ES-I3 (cell line): ENCODE results near the gene C2orf68.
A peak's percentile ranks its signal among the peaks of the same experiment; 100 is the strongest.
"Not testable (repeated sequence)": the region's sequence is repeated elsewhere in the genome, so short reads cannot be mapped to it uniquely, and the experiment has no call there.

Experiments
- H3K36me3 ChIP-seq: 2 replicates; pipeline ENCODE4 v1.6.1; 2013; ENCODE audit warnings: mild to moderate bottlenecking, low read length, control low read depth, moderate library complexity; ENCODE audit not compliant: insufficient read depth
- H3K4me1 ChIP-seq: 2 replicates; pipeline ENCODE4 v1.6.1; 2013; ENCODE audit warnings: mild to moderate bottlenecking, control low read depth, low read length; ENCODE audit not compliant: insufficient read depth
- H3K9ac ChIP-seq: 2 replicates; pipeline ENCODE4 v1.6.1; 2013; ENCODE audit warnings: low read depth, mild to moderate bottlenecking, low read length, moderate library complexity
- H3K9me3 ChIP-seq: 2 replicates; pipeline ENCODE4 v1.6.1; 2013; ENCODE audit warnings: mild to moderate bottlenecking, low read length, moderate library complexity; ENCODE audit not compliant: control insufficient read depth, insufficient read depth

C2orf68 gene

GRCh38 chr2:85599468-85600234, 12.2 kb downstream of the C2orf68 start:
- no peaks in the 10 kb centered on the region for H3K9me3 ChIP-seq
- no peak overlapping the region for H3K9ac ChIP-seq
- H3K36me3 ChIP-seq, result peaks cover 2% of the 10 kb centered on the region; the same call in 1 of the 2 replicates
- peaks cover 3% of the 10 kb centered on the region; the same call in 1 of the 2 replicates for H3K4me1 ChIP-seq

- Histone ChIP-seq H3K9ac (no peak overlapping the region), H3K4me1 (no peaks in the 10 kb centered on the region), H3K9me3 (no peaks in the 10 kb centered on the region), H3K36me3 (peaks cover 2% of the 10 kb centered on the region; the same call in 1 of the 2 replicates)
Measured at GRCh38 chr2:85598594-85599340, 13.1 kb downstream of the C2orf68 start.

- peaks cover 2% of the 10 kb centered on the region; the same call in 1 of the 2 replicates for H3K36me3 ChIP-seq
- H3K9me3 ChIP-seq, result no peaks in the 10 kb centered on the region
- no peak overlapping the region for H3K9ac ChIP-seq
- no peaks in the 10 kb centered on the region for H3K4me1 ChIP-seq
Measured at GRCh38 chr2:85597241-85597640, 14.6 kb downstream of the C2orf68 start.

DNA sequence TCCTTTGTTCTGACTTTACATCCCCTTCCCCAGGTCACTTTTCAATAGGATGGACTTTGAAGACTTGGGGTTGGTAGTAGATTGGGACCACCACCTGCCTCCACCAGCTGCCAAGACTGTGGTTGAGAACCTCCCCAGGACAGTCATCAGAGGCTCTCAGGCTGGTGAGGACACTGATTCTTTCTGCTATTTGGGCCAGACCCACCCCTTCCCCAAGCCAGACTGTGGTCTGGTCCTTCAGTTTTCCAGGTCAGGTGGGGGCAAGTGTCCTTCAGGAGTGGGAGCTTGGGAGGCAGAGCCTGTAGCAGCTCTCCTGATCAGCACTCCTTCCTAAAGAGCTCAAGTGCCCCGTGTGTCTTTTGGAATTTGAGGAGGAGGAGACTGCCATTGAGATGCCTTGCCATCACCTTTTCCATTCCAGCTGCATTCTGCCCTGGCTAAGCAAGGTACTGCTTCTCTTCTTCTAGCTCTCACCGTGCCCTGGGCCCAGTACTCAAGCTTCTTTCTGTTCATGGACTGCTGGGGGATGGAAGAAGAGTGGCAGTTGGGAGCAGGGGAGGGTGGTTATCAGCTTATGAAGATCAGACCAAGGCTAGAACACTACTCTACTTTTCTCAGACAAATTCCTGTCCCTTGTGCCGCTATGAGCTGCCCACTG, 15.3 kb downstream of the C2orf68 start:
- Histone ChIP-seq H3K36me3 (peaks cover 2% of the 10 kb centered on the region; the same call in 1 of the 2 replicates), H3K4me1 (no peaks in the 10 kb centered on the region), H3K9me3 (no peaks in the 10 kb centered on the region), H3K9ac (peak overlapping the region; percentile 75; the same call in 1 of the 2 replicates)

- peaks cover 2% of the 10 kb centered on the region; the same call in 1 of the 2 replicates for H3K36me3 ChIP-seq
- peak overlapping the region; percentile 75 for H3K9ac ChIP-seq
- H3K9me3 ChIP-seq, result no peaks in the 10 kb centered on the region
- H3K4me1 ChIP-seq, result no peaks in the 10 kb centered on the region
Measured at GRCh38 chr2:85596026-85596333, 15.9 kb downstream of the C2orf68 start.

- no peaks in the 10 kb centered on the region for H3K9me3 ChIP-seq
- H3K36me3 ChIP-seq, result peaks cover 2% of the 10 kb centered on the region; the same call in 1 of the 2 replicates
- H3K9ac ChIP-seq, result peak within 1 kb of the TSS; percentile 75
- H3K4me1 ChIP-seq, result no peaks in the 10 kb centered on the region
Measured at GRCh38 chr2:85595301-85596025, 16.4 kb downstream of the C2orf68 start, which contains the start of gene RNF181. RNF181 (plus strand) TSS chr2:85595745; CDS start chr2:85595764, 19 bp downstream.

GRCh38 chr2:85594715-85595300, 17.1 kb downstream of the C2orf68 start:
- Histone ChIP-seq H3K9me3 (no peaks in the 10 kb centered on the region), H3K4me1 (no peaks in the 10 kb centered on the region), H3K9ac (peak overlapping the region; percentile 75), H3K36me3 (peaks cover 2% of the 10 kb centered on the region; the same call in 1 of the 2 replicates)

GRCh38 chr2:85593023-85593422, 18.8 kb downstream of the C2orf68 start:
- no peaks in the 10 kb centered on the region for H3K4me1 ChIP-seq
- H3K9ac ChIP-seq, result no peak overlapping the region

GRCh38 chr2:85592299-85592698, 19.6 kb downstream of the C2orf68 start:
- not testable (repeated sequence) for H3K9me3 ChIP-seq, H3K4me1 ChIP-seq, H3K36me3 ChIP-seq, H3K9ac ChIP-seq

More at GRCh38 chr2:85593023-85593422, 18.8 kb downstream of the C2orf68 start:
- Histone ChIP-seq H3K9me3 (no peaks in the 10 kb centered on the region), H3K36me3 (peaks cover 2% of the 10 kb centered on the region; the same call in 1 of the 2 replicates)

GRCh38 chr2:85591563-85591962, 20.3 kb downstream of the C2orf68 start:
- no peak overlapping the region for H3K9ac ChIP-seq
- H3K36me3 ChIP-seq, result no peaks in the 10 kb centered on the region

DNA sequence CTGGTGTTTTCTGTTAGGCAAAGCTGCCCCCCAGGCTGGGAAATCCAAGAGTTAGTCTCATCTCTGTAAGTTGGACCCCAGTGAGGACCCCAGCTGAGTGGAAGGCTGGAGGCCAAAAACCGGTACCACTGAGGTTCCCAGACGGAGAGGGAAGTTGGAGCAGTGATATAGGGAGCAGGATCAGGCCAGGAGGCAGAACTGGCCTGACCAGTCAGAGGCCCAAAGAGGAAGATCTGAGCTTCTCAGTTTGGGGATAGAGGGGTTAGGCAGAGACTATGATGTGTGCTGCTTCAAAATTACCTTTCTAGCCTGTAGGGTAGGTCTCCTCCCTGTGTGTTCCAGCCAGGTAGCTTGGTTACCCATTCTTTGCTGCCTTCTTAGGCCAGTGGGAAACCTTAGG, 20.9 kb downstream of the C2orf68 start:
- Histone ChIP-seq H3K36me3 (no peaks in the 10 kb centered on the region), H3K4me1 (peaks cover under 1% of the 10 kb centered on the region), H3K9me3 (no peaks in the 10 kb centered on the region), H3K9ac (no peak overlapping the region)

More at GRCh38 chr2:85591563-85591962, 20.3 kb downstream of the C2orf68 start:
- Histone ChIP-seq H3K4me1 (no peaks in the 10 kb centered on the region), H3K9me3 (no peaks in the 10 kb centered on the region)

- Histone ChIP-seq H3K36me3 (no peaks in the 10 kb centered on the region), H3K4me1 (peaks cover 8% of the 10 kb centered on the region), H3K9ac (no peak overlapping the region), H3K9me3 (no peaks in the 10 kb centered on the region)
Measured at GRCh38 chr2:85589982-85590791, 21.7 kb downstream of the C2orf68 start.

DNA sequence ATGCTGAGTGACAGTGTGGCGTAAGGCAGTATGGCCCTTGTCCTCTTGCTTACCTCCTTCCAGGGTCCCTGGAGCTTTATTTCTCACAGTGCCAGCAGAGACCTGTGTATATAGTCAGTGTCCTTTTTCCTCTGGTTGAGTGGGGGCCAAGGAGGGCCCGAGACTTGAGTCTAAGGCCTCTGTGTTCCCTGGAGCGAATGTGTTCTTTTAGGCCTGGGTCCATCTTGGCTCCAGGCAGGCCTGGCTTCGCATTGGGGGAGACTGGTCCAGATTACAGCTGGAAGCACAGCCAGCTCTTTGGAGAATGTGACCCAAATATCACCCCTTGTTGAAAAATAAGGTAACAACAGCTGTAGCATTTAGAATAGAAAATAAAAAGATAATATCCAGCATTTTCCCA, 22.7 kb downstream of the C2orf68 start:
- peaks cover 14% of the 10 kb centered on the region for H3K4me1 ChIP-seq
- H3K9me3 ChIP-seq, result no peaks in the 10 kb centered on the region
- no peak overlapping the region for H3K9ac ChIP-seq
- no peaks in the 10 kb centered on the region for H3K36me3 ChIP-seq
